ENCODE results near the gene SETD4. TPM values are rescaled to one million over a fixed set of nuclear protein-coding genes. Genes with fewer than 3 reads are reported as not detected.

SETD4 gene
- total and polyA plus RNA-seq, 2 of the 8 experiments (the other 6 are each of a cell fraction or from before 2014, with no cell fraction given) = 20.1 to 46.6 TPM

- TF ChIP-seq PHF8 (conservative IDR thresholded peaks at IDR 0.05; ENCODE audit: low read depth, low read length) (no peak), POU5F1 (IDR thresholded peaks at IDR 0.05; ENCODE audit: low read depth, low read length) (no peak), SP4 (IDR thresholded peaks at IDR 0.05; ENCODE audit: low read length) (no peak), SP2 (IDR thresholded peaks at IDR 0.05; ENCODE audit: low read length) (no peak), GTF2F1 (IDR thresholded peaks at IDR 0.05; ENCODE audit: borderline replicate concordance, low read depth, low read length) (no peak), SIRT6 (IDR thresholded peaks at IDR 0.05; ENCODE audit: low read length) (no peak), CHD2 (IDR thresholded peaks at IDR 0.05; ENCODE audit: low read length) (no peak)
Measured at GRCh38 chr21:35996217-35996616, 64.1 kb downstream of the SETD4 start (continued).
